H1 (cell line): Measurements from ENCODE around the gene ZNFX1. TPM values are rescaled to one million over a fixed set of nuclear protein-coding genes. Genes with fewer than 3 reads are reported as not detected.

ENCODE experiments used
- KDM1A ChIP-seq: fragments of 200-600, 300-600 bp; sonication (generic); IDR thresholded peaks from 2 replicates; pipeline ENCODE4 v1.7.1; 2016; ENCODE audit warnings: mild to moderate bottlenecking, low read length, borderline replicate concordance
- polyA plus RNA-seq, 7 experiments: library from polyadenylated mRNA; depleted of rRNA in 3 of 7; stranded (reverse) in 5 of 7; unstranded in 2 of 7; fragments of >200 nt in 5 of 7; fragments of 200-250 nt in 2 of 7; gene quantifications; 1 replicate in 5 of 7; 2 replicates in 1 of 7; 4 replicates in 1 of 7; pipeline versions ENCODE4 v1.2.1 to v1.2.3, GENCODE V29; 2011 to 2013; ENCODE audit warnings: missing spikeins in 2 of 7, mixed read lengths in 2 of 7
- total RNA-seq: library from RNA; stranded (reverse); fragmentation: NEBNext Ultra II Directional; extraction: Animal tissue kit (Norgen Biotek cat#: 25700); gene quantifications from 2 replicates; pipeline ENCODE4 v1.2.1, GENCODE V29; 2021

Gene ZNFX1
- total and polyA plus RNA-seq, 2 of the 8 experiments (the other 6 are each of a cell fraction or from before 2014, with no cell fraction given), result 3.1 to 11.3 TPM

DNA sequence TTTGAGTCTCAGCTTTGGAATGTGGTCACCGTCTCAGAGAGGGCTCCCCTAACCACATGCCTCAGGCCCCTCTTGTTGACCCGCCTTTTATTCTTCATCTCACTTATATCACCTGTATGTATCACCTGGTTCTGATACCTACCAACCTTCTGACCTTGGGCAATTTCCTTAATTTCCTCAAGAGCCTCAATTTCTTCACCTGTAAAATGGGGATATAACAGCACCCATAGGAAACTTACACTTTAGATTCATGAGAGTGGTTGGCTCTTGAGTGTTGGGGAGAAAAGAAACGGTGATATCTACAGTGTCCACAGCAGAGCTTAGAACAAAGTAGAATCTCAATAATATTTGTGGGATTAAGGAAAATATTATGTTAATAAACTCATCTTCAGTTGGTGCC lies 62.6 kb downstream of the ZNFX1 start (continued):
- TF ChIP-seq KDM1A, result no peak
